HepG2 (cell line): Measurements from ENCODE around the gene LSM12. TPM values are rescaled to one million over a fixed set of nuclear protein-coding genes. Genes with fewer than 3 reads are reported as not detected.

ENCODE experiments used
- CCDC6 ChIP-seq: sonication (generic); formaldehyde crosslinking; IDR thresholded peaks from 2 replicates; pipeline ENCODE4 v1.8.1; 2022; ENCODE audit warnings: mild to moderate bottlenecking, missing genetic modification reagents, moderate library complexity
- FLYWCH1 ChIP-seq: sonication (generic); formaldehyde crosslinking; IDR thresholded peaks from 2 replicates; pipeline ENCODE4 v1.8.1; 2023; ENCODE audit warnings: mild to moderate bottlenecking, missing genetic modification reagents
- GATAD1 ChIP-seq: IDR thresholded peaks from 2 replicates; pipeline ENCODE4 v1.6.1; 2016; ENCODE audit warnings: missing genetic modification reagents, missing compliant biosample characterization
- HOXA9 ChIP-seq: sonication (generic); formaldehyde crosslinking; IDR thresholded peaks from 2 replicates; pipeline ENCODE4 v1.8.1; 2022; ENCODE audit warnings: missing genetic modification reagents, mild to moderate bottlenecking, moderate library complexity, borderline replicate concordance
- MIXL1 ChIP-seq: IDR thresholded peaks from 2 replicates; pipeline ENCODE4 v1.6.1; 2016
- NCOR1 ChIP-seq: fragments of 200-600 bp; sonication (generic); IDR thresholded peaks from 2 replicates; pipeline ENCODE4 v1.7.0; 2017; ENCODE audit warnings: antibody characterized with exemption, low read length, borderline replicate concordance
- TGIF2 ChIP-seq: IDR thresholded peaks from 2 replicates; pipeline ENCODE4 v1.6.1; 2016; ENCODE audit warnings: control low read depth, missing compliant biosample characterization
- THAP11 ChIP-seq: IDR thresholded peaks from 2 replicates; pipeline ENCODE4 v1.6.1; 2016; ENCODE audit warnings: missing biosample characterization, missing genetic modification reagents
- ZNF138 ChIP-seq: sonication (generic); formaldehyde crosslinking; IDR thresholded peaks from 2 replicates; pipeline ENCODE4 v1.5.0; 2020; ENCODE audit warnings: mild to moderate bottlenecking, low read depth, missing genetic modification reagents
- ZNF367 ChIP-seq: sonication (generic); formaldehyde crosslinking; IDR thresholded peaks from 2 replicates; pipeline ENCODE4 v1.4.0; 2020; ENCODE audit warnings: missing genetic modification reagents, borderline replicate concordance
- polyA plus RNA-seq, 8 experiments: library from polyadenylated mRNA; depleted of rRNA in 3 of 8; stranded (reverse) in 7 of 8; unstranded in 1 of 8; fragments of >200 nt; fragmentation: Illumina TruSeq in 4 of 8; extraction: Trizol in 4 of 8; gene quantifications; 2 replicates each; pipeline versions ENCODE4 v1.2.1 to v1.2.3, GENCODE V29; 2011 to 2016; ENCODE audit warnings: low read depth in 4 of 8, missing spikeins in 1 of 8, mixed read lengths in 1 of 8; ENCODE audit not compliant: insufficient read depth in 1 of 8
- total RNA-seq, 5 experiments: library from RNA; depleted of rRNA; stranded (reverse); fragments of >200 nt; fragmentation: Illumina TruSeq; extraction: Trizol; gene quantifications; 2 replicates each; pipeline ENCODE4 v1.2.3, GENCODE V29; 2016; ENCODE audit warnings: low read depth in 1 of 5
- TF ChIP-seq, protein P1 (sequence below): sonication (generic); formaldehyde crosslinking; conservative IDR thresholded peaks from 2 replicates; pipeline ENCODE4 v1.4.0; 2020; ENCODE audit warnings: missing genetic modification reagents
- TF ChIP-seq, protein P2 (sequence below), 2 experiments: fragments of 450-650 bp in 1 of 2; sonication (generic) in 1 of 2; formaldehyde crosslinking in 1 of 2; IDR thresholded peaks; 2 replicates each; pipeline versions ENCODE4 v1.6.1 to v1.8.0; 2016 to 2022; ENCODE audit warnings: antibody characterized with exemption in 1 of 2, mild to moderate bottlenecking in 1 of 2, missing genetic modification reagents in 1 of 2
- TF ChIP-seq, protein P3 (sequence below): sonication (generic); formaldehyde crosslinking; IDR thresholded peaks from 2 replicates; pipeline ENCODE4 v1.8.0; 2022; ENCODE audit warnings: mild to moderate bottlenecking, missing genetic modification reagents; ENCODE audit not compliant: insufficient replicate concordance
- TF ChIP-seq, protein P4 (sequence below): sonication (generic); formaldehyde crosslinking; conservative IDR thresholded peaks from 2 replicates; pipeline ENCODE4 v1.8.1; 2023; ENCODE audit warnings: missing genetic modification reagents

The LSM12 gene
- total and polyA plus RNA-seq, 2 of the 13 experiments (the other 11 are each of a cell fraction or from before 2014, with no cell fraction given), result 52.8 to 55.7 TPM

DNA sequence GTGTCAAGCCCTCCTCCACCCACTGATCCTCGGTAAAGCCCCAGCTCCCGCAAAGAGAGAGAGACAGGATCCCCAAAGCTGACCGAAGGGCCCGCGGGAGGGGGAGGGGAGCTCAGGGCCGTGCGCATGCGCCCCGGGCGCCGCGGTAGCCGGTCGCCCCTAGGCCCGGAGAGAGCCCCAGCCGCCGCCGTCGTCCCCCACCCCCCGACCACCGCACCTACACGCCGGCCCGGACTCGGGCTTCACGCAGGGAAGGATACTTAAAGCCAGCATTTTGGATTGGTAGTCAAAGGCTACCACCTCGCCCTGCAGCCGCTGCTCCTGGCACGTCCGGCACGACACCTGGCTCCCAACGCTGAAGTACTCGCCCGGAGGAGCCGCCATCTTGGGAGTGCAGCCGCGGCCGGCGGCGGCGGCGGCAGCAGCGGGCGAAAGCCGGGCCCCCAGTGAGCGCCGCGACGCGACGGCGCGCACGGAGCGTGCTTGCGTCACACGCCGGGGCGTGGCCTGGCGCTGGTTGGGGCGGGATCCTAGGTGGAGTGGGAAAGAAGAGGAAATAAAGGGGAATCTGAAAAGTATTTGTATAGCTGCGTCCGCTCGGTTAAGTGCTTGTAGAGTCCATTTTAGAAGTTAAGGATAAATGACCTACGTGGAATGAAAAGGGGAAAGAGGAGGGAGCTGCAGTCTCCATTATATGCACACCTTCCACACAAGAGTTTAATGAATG lies at the start of gene LSM12 (continued):
- TF ChIP-seq, protein P1, sequence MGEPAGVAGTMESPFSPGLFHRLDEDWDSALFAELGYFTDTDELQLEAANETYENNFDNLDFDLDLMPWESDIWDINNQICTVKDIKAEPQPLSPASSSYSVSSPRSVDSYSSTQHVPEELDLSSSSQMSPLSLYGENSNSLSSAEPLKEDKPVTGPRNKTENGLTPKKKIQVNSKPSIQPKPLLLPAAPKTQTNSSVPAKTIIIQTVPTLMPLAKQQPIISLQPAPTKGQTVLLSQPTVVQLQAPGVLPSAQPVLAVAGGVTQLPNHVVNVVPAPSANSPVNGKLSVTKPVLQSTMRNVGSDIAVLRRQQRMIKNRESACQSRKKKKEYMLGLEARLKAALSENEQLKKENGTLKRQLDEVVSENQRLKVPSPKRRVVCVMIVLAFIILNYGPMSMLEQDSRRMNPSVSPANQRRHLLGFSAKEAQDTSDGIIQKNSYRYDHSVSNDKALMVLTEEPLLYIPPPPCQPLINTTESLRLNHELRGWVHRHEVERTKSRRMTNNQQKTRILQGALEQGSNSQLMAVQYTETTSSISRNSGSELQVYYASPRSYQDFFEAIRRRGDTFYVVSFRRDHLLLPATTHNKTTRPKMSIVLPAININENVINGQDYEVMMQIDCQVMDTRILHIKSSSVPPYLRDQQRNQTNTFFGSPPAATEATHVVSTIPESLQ (CRISPR knock-in tag), result no peak
- TF ChIP-seq NCOR1, result 0 out of 2 replicates have a peak, but pooled peaks have one; percentile 5
- TF ChIP-seq, protein P2, sequence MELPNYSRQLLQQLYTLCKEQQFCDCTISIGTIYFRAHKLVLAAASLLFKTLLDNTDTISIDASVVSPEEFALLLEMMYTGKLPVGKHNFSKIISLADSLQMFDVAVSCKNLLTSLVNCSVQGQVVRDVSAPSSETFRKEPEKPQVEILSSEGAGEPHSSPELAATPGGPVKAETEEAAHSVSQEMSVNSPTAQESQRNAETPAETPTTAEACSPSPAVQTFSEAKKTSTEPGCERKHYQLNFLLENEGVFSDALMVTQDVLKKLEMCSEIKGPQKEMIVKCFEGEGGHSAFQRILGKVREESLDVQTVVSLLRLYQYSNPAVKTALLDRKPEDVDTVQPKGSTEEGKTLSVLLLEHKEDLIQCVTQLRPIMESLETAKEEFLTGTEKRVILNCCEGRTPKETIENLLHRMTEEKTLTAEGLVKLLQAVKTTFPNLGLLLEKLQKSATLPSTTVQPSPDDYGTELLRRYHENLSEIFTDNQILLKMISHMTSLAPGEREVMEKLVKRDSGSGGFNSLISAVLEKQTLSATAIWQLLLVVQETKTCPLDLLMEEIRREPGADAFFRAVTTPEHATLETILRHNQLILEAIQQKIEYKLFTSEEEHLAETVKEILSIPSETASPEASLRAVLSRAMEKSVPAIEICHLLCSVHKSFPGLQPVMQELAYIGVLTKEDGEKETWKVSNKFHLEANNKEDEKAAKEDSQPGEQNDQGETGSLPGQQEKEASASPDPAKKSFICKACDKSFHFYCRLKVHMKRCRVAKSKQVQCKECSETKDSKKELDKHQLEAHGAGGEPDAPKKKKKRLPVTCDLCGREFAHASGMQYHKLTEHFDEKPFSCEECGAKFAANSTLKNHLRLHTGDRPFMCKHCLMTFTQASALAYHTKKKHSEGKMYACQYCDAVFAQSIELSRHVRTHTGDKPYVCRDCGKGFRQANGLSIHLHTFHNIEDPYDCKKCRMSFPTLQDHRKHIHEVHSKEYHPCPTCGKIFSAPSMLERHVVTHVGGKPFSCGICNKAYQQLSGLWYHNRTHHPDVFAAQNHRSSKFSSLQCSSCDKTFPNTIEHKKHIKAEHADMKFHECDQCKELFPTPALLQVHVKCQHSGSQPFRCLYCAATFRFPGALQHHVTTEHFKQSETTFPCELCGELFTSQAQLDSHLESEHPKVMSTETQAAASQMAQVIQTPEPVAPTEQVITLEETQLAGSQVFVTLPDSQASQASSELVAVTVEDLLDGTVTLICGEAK (IDR thresholded peaks at IDR 0.05), result no peak
- TF ChIP-seq, protein P2 (CRISPR knock-in tag; IDR thresholded peaks at IDR 0.05), result no peak
- TF ChIP-seq TGIF2, result no peak; the same call in 1 of the 2 replicates
- no peak for TF ChIP-seq HOXA9 (CRISPR knock-in tag)
- TF ChIP-seq GATAD1 (CRISPR knock-in tag), result peak; percentile 37; the same call in 1 of the 2 replicates
- TF ChIP-seq CCDC6 (CRISPR knock-in tag), result peak; percentile 25; the same call in 1 of the 2 replicates
- TF ChIP-seq ZNF138 (CRISPR knock-in tag), result no peak
- no peak for TF ChIP-seq ZNF367 (CRISPR knock-in tag)
- TF ChIP-seq THAP11 (CRISPR knock-in tag), result peak; percentile 79
- no peak for TF ChIP-seq FLYWCH1 (CRISPR knock-in tag)
- TF ChIP-seq MIXL1 (CRISPR knock-in tag), result no peak
- TF ChIP-seq, protein P3, sequence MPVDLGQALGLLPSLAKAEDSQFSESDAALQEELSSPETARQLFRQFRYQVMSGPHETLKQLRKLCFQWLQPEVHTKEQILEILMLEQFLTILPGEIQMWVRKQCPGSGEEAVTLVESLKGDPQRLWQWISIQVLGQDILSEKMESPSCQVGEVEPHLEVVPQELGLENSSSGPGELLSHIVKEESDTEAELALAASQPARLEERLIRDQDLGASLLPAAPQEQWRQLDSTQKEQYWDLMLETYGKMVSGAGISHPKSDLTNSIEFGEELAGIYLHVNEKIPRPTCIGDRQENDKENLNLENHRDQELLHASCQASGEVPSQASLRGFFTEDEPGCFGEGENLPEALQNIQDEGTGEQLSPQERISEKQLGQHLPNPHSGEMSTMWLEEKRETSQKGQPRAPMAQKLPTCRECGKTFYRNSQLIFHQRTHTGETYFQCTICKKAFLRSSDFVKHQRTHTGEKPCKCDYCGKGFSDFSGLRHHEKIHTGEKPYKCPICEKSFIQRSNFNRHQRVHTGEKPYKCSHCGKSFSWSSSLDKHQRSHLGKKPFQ, result peak; percentile 44
- TF ChIP-seq, protein P4, sequence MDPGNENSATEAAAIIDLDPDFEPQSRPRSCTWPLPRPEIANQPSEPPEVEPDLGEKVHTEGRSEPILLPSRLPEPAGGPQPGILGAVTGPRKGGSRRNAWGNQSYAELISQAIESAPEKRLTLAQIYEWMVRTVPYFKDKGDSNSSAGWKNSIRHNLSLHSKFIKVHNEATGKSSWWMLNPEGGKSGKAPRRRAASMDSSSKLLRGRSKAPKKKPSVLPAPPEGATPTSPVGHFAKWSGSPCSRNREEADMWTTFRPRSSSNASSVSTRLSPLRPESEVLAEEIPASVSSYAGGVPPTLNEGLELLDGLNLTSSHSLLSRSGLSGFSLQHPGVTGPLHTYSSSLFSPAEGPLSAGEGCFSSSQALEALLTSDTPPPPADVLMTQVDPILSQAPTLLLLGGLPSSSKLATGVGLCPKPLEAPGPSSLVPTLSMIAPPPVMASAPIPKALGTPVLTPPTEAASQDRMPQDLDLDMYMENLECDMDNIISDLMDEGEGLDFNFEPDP (CRISPR knock-in tag), result no peak
